Keratinocyte (primary cell): Measurements from ENCODE around the gene SLC35E2B.

ENCODE experiments used
- EZH2 ChIP-seq: IDR thresholded peaks from one replicate; pipeline ENCODE4 v1.6.1; 2012; ENCODE audit warnings: inconsistent platforms, mild to moderate bottlenecking, low read length, moderate library complexity
- TF ChIP-seq, protein P1 (sequence below), 3 experiments: IDR thresholded peaks in 1 of 3; conservative IDR thresholded peaks in 1 of 3; optimal IDR thresholded peaks in 1 of 3; 2 replicates in 2 of 3; 3 replicates in 1 of 3; pipeline versions ENCODE3 to v1.5.1; 2011; ENCODE audit warnings: low read length in 3 of 3, mild to moderate bottlenecking in 3 of 3, moderate library complexity in 2 of 3, control low read depth in 1 of 3, inconsistent platforms in 1 of 3; ENCODE audit not compliant: insufficient read depth in 2 of 3; ENCODE audit errors: extremely low read depth in 1 of 3

DNA sequence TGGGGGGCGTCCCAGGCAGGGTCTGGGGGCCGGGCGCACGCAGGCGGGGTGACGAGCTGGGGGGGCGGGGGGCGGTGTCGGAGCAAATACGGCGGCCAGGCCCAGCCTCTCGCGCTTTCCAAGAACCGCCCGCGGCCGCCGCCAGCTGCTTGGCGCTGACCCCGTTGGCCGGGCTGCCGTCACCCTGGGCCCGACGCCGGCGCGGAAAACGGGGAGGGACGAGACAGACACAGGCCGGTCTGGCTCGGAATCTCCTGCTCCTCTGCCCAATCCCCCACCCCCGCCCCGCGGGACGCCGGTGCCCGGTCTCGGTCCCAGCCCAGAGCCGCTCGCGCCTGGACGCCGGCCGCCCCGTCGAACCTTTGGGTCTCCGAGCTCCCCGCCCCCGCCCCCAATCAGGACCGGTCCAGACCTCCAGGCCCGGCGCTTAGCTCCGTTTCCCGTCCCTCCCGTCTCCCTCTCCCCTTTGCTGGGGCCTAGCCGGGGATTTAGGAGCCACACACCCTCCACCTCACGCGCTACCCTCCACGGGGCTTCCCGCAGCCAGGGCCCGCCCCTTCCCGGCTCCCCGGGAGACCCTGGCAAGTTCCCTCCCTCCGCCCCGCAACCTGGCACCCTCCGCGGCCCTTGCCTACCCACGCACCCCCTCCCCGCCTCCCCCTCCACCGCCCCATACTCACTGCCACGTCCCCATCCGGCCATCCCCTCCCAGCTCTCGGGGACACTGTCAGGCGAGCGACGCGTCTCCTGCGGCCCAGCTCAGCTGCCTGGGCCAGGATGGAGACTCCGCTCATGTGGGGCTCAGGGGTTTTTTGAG, 61.4 kb downstream of the SLC35E2B start:
- TF ChIP-seq EZH2 = no peak
- TF ChIP-seq, protein P1, sequence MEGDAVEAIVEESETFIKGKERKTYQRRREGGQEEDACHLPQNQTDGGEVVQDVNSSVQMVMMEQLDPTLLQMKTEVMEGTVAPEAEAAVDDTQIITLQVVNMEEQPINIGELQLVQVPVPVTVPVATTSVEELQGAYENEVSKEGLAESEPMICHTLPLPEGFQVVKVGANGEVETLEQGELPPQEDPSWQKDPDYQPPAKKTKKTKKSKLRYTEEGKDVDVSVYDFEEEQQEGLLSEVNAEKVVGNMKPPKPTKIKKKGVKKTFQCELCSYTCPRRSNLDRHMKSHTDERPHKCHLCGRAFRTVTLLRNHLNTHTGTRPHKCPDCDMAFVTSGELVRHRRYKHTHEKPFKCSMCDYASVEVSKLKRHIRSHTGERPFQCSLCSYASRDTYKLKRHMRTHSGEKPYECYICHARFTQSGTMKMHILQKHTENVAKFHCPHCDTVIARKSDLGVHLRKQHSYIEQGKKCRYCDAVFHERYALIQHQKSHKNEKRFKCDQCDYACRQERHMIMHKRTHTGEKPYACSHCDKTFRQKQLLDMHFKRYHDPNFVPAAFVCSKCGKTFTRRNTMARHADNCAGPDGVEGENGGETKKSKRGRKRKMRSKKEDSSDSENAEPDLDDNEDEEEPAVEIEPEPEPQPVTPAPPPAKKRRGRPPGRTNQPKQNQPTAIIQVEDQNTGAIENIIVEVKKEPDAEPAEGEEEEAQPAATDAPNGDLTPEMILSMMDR (optimal IDR thresholded peaks at IDR 0.05 in 1 of 3, IDR thresholded peaks at IDR 0.05 in 1 of 3, conservative IDR thresholded peaks at IDR 0.05 in 1 of 3; ENCODE audit: extremely low read depth in 1 of 3, insufficient read depth in 2 of 3, low read length in 3 of 3) = no peak
